ENCODE results near the gene PNLIPRP2.

The PNLIPRP2 gene

GRCh38 chr10:116612107-116612769, 8.5 kb upstream of the PNLIPRP2 start:
- DNase-seq (no peak), ATAC-seq (no peak)

- DNase-seq (no peak), ATAC-seq (no peak)
Observed at GRCh38 chr10:116613471-116613870, 7.3 kb upstream of the PNLIPRP2 start.

GRCh38 chr10:116614796-116615195, 6.0 kb upstream of the PNLIPRP2 start:
- no peak for ATAC-seq
- DNase-seq = no peak

- DNase-seq (no peak), ATAC-seq (no peak)
Observed at GRCh38 chr10:116615199-116615776, 5.5 kb upstream of the PNLIPRP2 start.

- ATAC-seq = no peak
- DNase-seq = no peak
Observed at GRCh38 chr10:116621476-116621875, 723 bp downstream of the PNLIPRP2 start.

GRCh38 chr10:116621934-116622655, 1.3 kb downstream of the PNLIPRP2 start:
- no peak for ATAC-seq

GRCh38 chr10:116625845-116626244, 5.1 kb downstream of the PNLIPRP2 start:
- DNase-seq (no peak), ATAC-seq (no peak)

More at GRCh38 chr10:116621934-116622655, 1.3 kb downstream of the PNLIPRP2 start:
- no peak for DNase-seq

- no peak for DNase-seq
- ATAC-seq = no peak
Observed at GRCh38 chr10:116626815-116627214, 6.1 kb downstream of the PNLIPRP2 start.

GRCh38 chr10:116627386-116627933, 6.7 kb downstream of the PNLIPRP2 start:
- peak; percentile 15 for ATAC-seq
- DNase-seq = no peak

GRCh38 chr10:116629340-116629739, 8.6 kb downstream of the PNLIPRP2 start:
- ATAC-seq (no peak), DNase-seq (no peak)

- DNase-seq = no peak
Observed at GRCh38 chr10:116630020-116630419, 9.3 kb downstream of the PNLIPRP2 start.

GRCh38 chr10:116631871-116632295, 11.1 kb downstream of the PNLIPRP2 start:
- DNase-seq (no peak), ATAC-seq (no peak)

More at GRCh38 chr10:116630020-116630419, 9.3 kb downstream of the PNLIPRP2 start:
- ATAC-seq = no peak

GRCh38 chr10:116632596-116633215, 12.0 kb downstream of the PNLIPRP2 start:
- ATAC-seq (no peak), DNase-seq (no peak)

GRCh38 chr10:116633216-116633600, 12.5 kb downstream of the PNLIPRP2 start:
- no peak for ATAC-seq
- no peak for DNase-seq

- no peak for DNase-seq
- no peak for ATAC-seq
Observed at GRCh38 chr10:116634126-116634975, 13.6 kb downstream of the PNLIPRP2 start.

- DNase-seq (no peak), ATAC-seq (no peak)
Observed at GRCh38 chr10:116636385-116636784, 15.6 kb downstream of the PNLIPRP2 start.

- ATAC-seq = no peak
- DNase-seq = no peak
Observed at GRCh38 chr10:116636976-116637375, 16.2 kb downstream of the PNLIPRP2 start.

- peak; percentile 46 for ATAC-seq
- DNase-seq = no peak
Observed at GRCh38 chr10:116637830-116638229, 17.1 kb downstream of the PNLIPRP2 start.

GRCh38 chr10:116646502-116646901, 25.7 kb downstream of the PNLIPRP2 start:
- ATAC-seq (no peak), DNase-seq (no peak)

GRCh38 chr10:116648903-116649302, 28.1 kb downstream of the PNLIPRP2 start:
- no peak for DNase-seq
- ATAC-seq = no peak

GRCh38 chr10:116653885-116654284, 33.1 kb downstream of the PNLIPRP2 start:
- DNase-seq = no peak
- no peak for ATAC-seq

- DNase-seq (no peak), ATAC-seq (no peak)
Observed at GRCh38 chr10:116654816-116655215, 34.1 kb downstream of the PNLIPRP2 start.

Data from stimulated activated naive CD8-positive, alpha-beta T cell treated with anti-CD3 and anti-CD28 coated beads, Interleukin-15, Interleukin-2, amounts not matched to agents 100 U/mL and 50 U/mL, for 24 hours (primary cell).